GM12872 (cell line): ENCODE results near the gene TTR.

Source experiments
- CTCF ChIP-seq: IDR thresholded peaks from 3 replicates; pipeline ENCODE4 v1.5.1; 2011; ENCODE audit warnings: low read depth, mild to moderate bottlenecking, low read length, moderate library complexity; ENCODE audit not compliant: insufficient read depth

The TTR gene

GRCh38 chr18:31606265-31606664, 14.6 kb downstream of the TTR start:
- no peak for TF ChIP-seq CTCF

- no peak for TF ChIP-seq CTCF
These were observed 15.7 kb downstream of the TTR start for GRCh38 chr18:31607384-31607783.

GRCh38 chr18:31609886-31610285, 18.2 kb downstream of the TTR start:
- TF ChIP-seq CTCF, result no peak

GRCh38 chr18:31610286-31611205, 18.9 kb downstream of the TTR start:
- TF ChIP-seq CTCF, result peak; percentile 27; the same call in 1 of the 3 replicates

- no peak for TF ChIP-seq CTCF
These were observed 19.8 kb downstream of the TTR start for GRCh38 chr18:31611511-31611910.

- no peak for TF ChIP-seq CTCF
These were observed 20.4 kb downstream of the TTR start for GRCh38 chr18:31612124-31612523.

GRCh38 chr18:31614044-31614443, 22.4 kb downstream of the TTR start:
- no peak for TF ChIP-seq CTCF
